Heart left ventricle (tissue), 13 donors: ENCODE data around the gene ANKUB1.

ENCODE experiments used
- CTCF ChIP-seq, 12 donors: fragments of 200-600 bp; sonication (generic) in 4 of 12; IDR thresholded peaks; one replicate each; pipeline versions ENCODE4 v1.5.0 to v1.8.0; 2018 to 2022; ENCODE audit warnings: antibody characterized with exemption in 12 of 12, mild to moderate bottlenecking in 5 of 12
- POLR2A ChIP-seq, 2 donors: fragments of 450-650 bp; IDR thresholded peaks; one replicate each; pipeline ENCODE4 v1.6.1; 2017; ENCODE audit warnings: antibody characterized with exemption in 2 of 2, mild to moderate bottlenecking in 2 of 2, moderate library complexity in 2 of 2
- donor health status: ischemic (EF 13 %, LVEDD 7.1; RV severe dilation, severe dysfunction).
- donor health status: DM: no; HTN: yes; CAD: no.
- donor health status: DM: no; HTN: no; CAD: no.
- donor health status: ischemic (EF 25% LVEDD 6.9; RV normal size, moderate dysfunction).
- donor health status: ischemic (EF 25% LVEDD 5.7; RV mildly dilated, moderate dysfunction).
- donor health status: ischemic (EF 35%, LVEDD 5.7; RV mildly dilated, moderate dysfunction).
- donor health status: nonischemic (EF 11% LVEDD 7.7; RV severe dilation, severe dysfunction).
- donor health status: DM: yes; HTN: yes; CAD: no.
- donor health status: PGD.
- donor health status: ischemic (EF 29% LVEDD 5.4; RV normal size, mild dysfunction).
- donor health status: nonischemic (EF 23%, LVEDD 6.1; RV moderate dilation, normal function).

DNA sequence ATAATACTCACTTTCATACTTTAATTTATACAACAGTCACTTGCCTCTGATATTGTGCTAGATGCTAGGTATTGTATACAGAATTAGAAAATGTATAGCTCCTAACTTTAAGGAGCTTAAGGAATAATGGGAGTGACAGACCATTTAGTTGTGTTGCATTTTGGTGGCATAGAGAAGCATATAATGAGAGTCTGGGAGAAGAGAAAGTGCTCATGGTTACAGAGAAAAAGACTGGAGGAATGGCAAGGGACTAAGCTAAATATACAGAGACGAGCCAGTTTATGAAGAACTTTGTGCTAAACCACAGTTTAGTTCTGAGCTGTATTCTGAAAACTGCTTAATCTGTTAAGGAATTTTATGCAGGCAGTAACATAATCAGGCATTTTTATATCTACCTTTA is 27.1 kb upstream of the ANKUB1 start:
- TF ChIP-seq CTCF (IDR thresholded peaks at IDR 0.05) (no peak), POLR2A (IDR thresholded peaks at IDR 0.05) (no peak)
